Measurements from ENCODE around the gene CTNNA2. TPM values are rescaled to one million over a fixed set of nuclear protein-coding genes. Genes with fewer than 3 reads are reported as not detected.

CTNNA2 gene
- total and polyA plus RNA-seq, 7 donors: 0.03 to 0.36 (median 0.17) TPM; not detected in 4

GRCh38 chr2:79771493-79771892 lies 258.6 kb downstream of the CTNNA2 start:
- ATAC-seq: no peak
- WGBS, 3 donors: 86 to 96% (median 91%) methylated on average over 3 of the region's 3 CpGs
- Histone ChIP-seq H3K4me1 (no peaks in the 10 kb centered on the region), H3K4me3 (no peak overlapping the region), H3K36me3 (ENCODE audit: insufficient read depth in 1 of 2, low read depth in 1 of 2) (no peaks in the 10 kb centered on the region), H3K27ac (no peak overlapping the region), H3K27me3 (ENCODE audit: insufficient read depth in 3 of 3, low read length in 2 of 3) (no peaks in the 10 kb centered on the region), H3K9me3 (no peaks in the 10 kb centered on the region)
- no peak for DNase-seq
- TF ChIP-seq CTCF (IDR thresholded peaks at IDR 0.05): no peak
- intact Hi-C loops (cut with DNase I): no loop called here

GRCh38 chr2:79774016-79774415 lies 261.2 kb downstream of the CTNNA2 start:
- Histone ChIP-seq H3K9me3 (no peaks in the 10 kb centered on the region), H3K27ac (no peak overlapping the region), H3K4me3 (no peak overlapping the region), H3K27me3 (ENCODE audit: insufficient read depth in 3 of 3, low read length in 2 of 3) (no peaks in the 10 kb centered on the region), H3K4me1 (no peaks in the 10 kb centered on the region), H3K36me3 (ENCODE audit: insufficient read depth in 1 of 2, low read depth in 1 of 2) (no peaks in the 10 kb centered on the region)
- WGBS, 3 donors: 74 to 83% (median 80%) methylated on average over 2 of the region's 2 CpGs
- TF ChIP-seq CTCF (IDR thresholded peaks at IDR 0.05): no peak
- ATAC-seq (no peak), DNase-seq (no peak)
- intact Hi-C loops (cut with DNase I): no loop called here

- WGBS, 3 donors: 51 to 68% (median 63%) methylated on average over 2 of the region's 2 CpGs
- no peaks in the 10 kb centered on the region for H3K27me3 ChIP-seq (ENCODE audit: insufficient read depth in 3 of 3, low read length in 2 of 3)
- no peak overlapping the region for H3K27ac ChIP-seq
- H3K9me3 ChIP-seq: no peaks in the 10 kb centered on the region
- DNase-seq (no peak), ATAC-seq (no peak)
- TF ChIP-seq CTCF (IDR thresholded peaks at IDR 0.05): no peak
- H3K36me3 ChIP-seq (ENCODE audit: insufficient read depth in 1 of 2, low read depth in 1 of 2): no peaks in the 10 kb centered on the region
- H3K4me1 ChIP-seq: no peaks in the 10 kb centered on the region
- intact Hi-C loops (cut with DNase I): no loop called here
- H3K4me3 ChIP-seq: no peak overlapping the region
These were observed 263.6 kb downstream of the CTNNA2 start for GRCh38 chr2:79776461-79776860.

- DNase-seq (no peak), ATAC-seq (no peak)
- Histone ChIP-seq H3K9me3 (no peaks in the 10 kb centered on the region), H3K27me3 (ENCODE audit: insufficient read depth in 3 of 3, low read length in 2 of 3) (no peaks in the 10 kb centered on the region), H3K4me3 (no peak overlapping the region), H3K4me1 (no peaks in the 10 kb centered on the region), H3K36me3 (ENCODE audit: insufficient read depth in 1 of 2, low read depth in 1 of 2) (no peaks in the 10 kb centered on the region), H3K27ac (no peak overlapping the region)
- intact Hi-C loops (cut with DNase I): no loop called here
- TF ChIP-seq CTCF (IDR thresholded peaks at IDR 0.05): no peak
- 43 to 65% (median 46%) methylated on average over 1 of the region's 1 CpG for WGBS, 3 donors
These were observed 267.9 kb downstream of the CTNNA2 start for GRCh38 chr2:79780781-79781180.
